PC-9 (cell line): ENCODE measurements around the gene RRP15. TPM values are rescaled to one million over a fixed set of nuclear protein-coding genes. Genes with fewer than 3 reads are reported as not detected.

Experiments used
- BruUV-seq: library from RNA; stranded (reverse); fragments of 400-500 nt; replicated peaks from 2 replicates; lab custom pipeline; 2021; lab: Mats Ljungman, UMichigan
- CTCF ChIA-PET: fragments of 300-600 bp; sonication (Branson Sonifier 250); formaldehyde crosslinking; loops from one replicate; lab custom pipeline; 2022; ENCODE audit warnings: antibody characterized with exemption; lab: Charles Lee
- POLR2A ChIA-PET: fragments of 300-600 bp; sonication (Branson Sonifier 250); formaldehyde crosslinking; loops from one replicate; lab custom pipeline; 2022; ENCODE audit warnings: antibody characterized with exemption; ENCODE audit not compliant: unreplicated experiment; lab: Charles Lee
- DNase-seq, 2 experiments: peaks; one replicate each; pipeline versions ENCODE4 v3.0.0 to v3.0.0-alpha.2; 2015 to 2022; ENCODE audit warnings: mixed read lengths in 1 of 2
- H2AFZ ChIP-seq: fragments of 200-600 bp; sonication (generic); 2 replicates; pipeline ENCODE4 v1.8.1; 2017; ENCODE audit warnings: antibody characterized with exemption
- H3F3A ChIP-seq: fragments of 200-600 bp; sonication (generic); 2 replicates; pipeline ENCODE4 v1.8.1; 2017; ENCODE audit warnings: antibody characterized with exemption, mild to moderate bottlenecking, low read depth; ENCODE audit not compliant: insufficient read depth
- H3K27ac ChIP-seq: fragments of 200-600 bp; sonication (generic); 2 replicates; pipeline ENCODE4 v1.6.1; 2016; ENCODE audit warnings: mixed run types
- H3K27me3 ChIP-seq: fragments of 200-600 bp; sonication (generic); 2 replicates; pipeline ENCODE4 v1.6.1; 2016; ENCODE audit warnings: low read depth, mixed run types; ENCODE audit not compliant: insufficient read depth
- H3K36me3 ChIP-seq: fragments of 200-600 bp; sonication (generic); 2 replicates; pipeline ENCODE4 v1.6.1; 2016; ENCODE audit warnings: low read depth, mixed run types
- H3K4me1 ChIP-seq: fragments of 200-600 bp; sonication (generic); replicated peaks from 2 replicates; pipeline ENCODE4 v1.6.1; 2016; ENCODE audit warnings: mixed run types; ENCODE audit not compliant: insufficient read depth
- H3K4me2 ChIP-seq: fragments of 200-600 bp; sonication (generic); 2 replicates; pipeline ENCODE4 v1.6.1; 2017; ENCODE audit warnings: mixed run types
- H3K4me3 ChIP-seq: fragments of 200-600 bp; sonication (generic); 2 replicates; pipeline ENCODE4 v1.6.1; 2016; ENCODE audit warnings: mixed run types
- H3K79me2 ChIP-seq: fragments of 200-600 bp; sonication (generic); 2 replicates; pipeline ENCODE4 v1.6.1; 2017; ENCODE audit warnings: low read depth, mixed run types
- H3K9me2 ChIP-seq: fragments of 200-600 bp; sonication (generic); 2 replicates; pipeline ENCODE4 v1.8.1; 2017; ENCODE audit warnings: mild to moderate bottlenecking; ENCODE audit not compliant: insufficient read depth
- H3K9me3 ChIP-seq: fragments of 200-600 bp; sonication (generic); 2 replicates; pipeline ENCODE4 v1.8.1; 2016; ENCODE audit warnings: low read depth; ENCODE audit not compliant: insufficient read depth
- H4K20me1 ChIP-seq: fragments of 200-600 bp; sonication (generic); 2 replicates; pipeline ENCODE4 v1.8.1; 2017; ENCODE audit not compliant: insufficient read depth
- CTCF ChIP-seq: fragments of 200-600 bp; sonication (generic); conservative IDR thresholded peaks from 2 replicates; pipeline ENCODE4 v1.6.1; 2017; ENCODE audit warnings: mixed run types, antibody characterized with exemption, mild to moderate bottlenecking, moderate library complexity
- EZH2 ChIP-seq: fragments of 200-600 bp; sonication (generic); IDR thresholded peaks from 2 replicates; pipeline ENCODE4 v1.8.0; 2017; ENCODE audit warnings: antibody characterized with exemption, low read depth
- intact Hi-C: fragments of 100-400 bp; cut with micrococcal nuclease; formaldehyde crosslinking; loops from one replicate; pipeline ENCODE4 v1.10.0; 2022; ENCODE audit not compliant: unreplicated experiment
- total RNA-seq: library from RNA; stranded (reverse); gene quantifications from 2 replicates; pipeline ENCODE4 v1.2.3, GENCODE V29; 2021

Gene RRP15
- total RNA-seq, 1 experiment from 2014 or later = 24.9 TPM

- no TSS peak for BruUV-seq
- intact Hi-C loops = no loop called here
- Histone ChIP-seq H3K36me3 (0 out of 2 replicates have a peak, but pooled peaks cover 17% of the 10 kb centered on the region), H3K4me1 (no peaks in the 10 kb centered on the region), H3K4me3 (no peak overlapping the region), H3F3A (no peaks in the 10 kb centered on the region), H3K27me3 (no peaks in the 10 kb centered on the region), H4K20me1 (peaks cover 8% of the 10 kb centered on the region; the same call in 1 of the 2 replicates), H3K27ac (no peak overlapping the region), H3K4me2 (no peak overlapping the region), H3K9me2 (no peaks in the 10 kb centered on the region), H3K79me2 (peaks cover 20% of the 10 kb centered on the region), H3K9me3 (no peaks in the 10 kb centered on the region), H2AFZ (no peak overlapping the region)
- ChIA-PET CTCF (interaction anchor here (0.6 to 0.9 kb wide), 2 partner anchors 36 to 677 kb away, joined by 4 read pairs; no protein-coding TSS in a partner anchor), POLR2A (no interaction called here)
- TF ChIP-seq EZH2 (no peak), CTCF (no peak)
- no peak for DNase-seq
These were observed 17.1 kb downstream of the RRP15 start for GRCh38 chr1:218302155-218302554.

- no peak overlapping the region for H2AFZ ChIP-seq
- CTCF ChIA-PET = no interaction called here
These were observed 18.2 kb downstream of the RRP15 start for GRCh38 chr1:218303176-218303879.

More at GRCh38 chr1:218303176-218303879, 18.2 kb downstream of the RRP15 start:
- no peak for DNase-seq
- Histone ChIP-seq H3K9me2 (no peaks in the 10 kb centered on the region), H3F3A (no peaks in the 10 kb centered on the region), H3K27ac (no peak overlapping the region), H3K4me2 (no peak overlapping the region), H3K4me3 (no peak overlapping the region), H3K36me3 (0 out of 2 replicates have a peak, but pooled peaks cover 17% of the 10 kb centered on the region), H4K20me1 (peaks cover 7% of the 10 kb centered on the region; the same call in 1 of the 2 replicates), H3K27me3 (no peaks in the 10 kb centered on the region), H3K79me2 (peaks cover 20% of the 10 kb centered on the region), H3K9me3 (no peaks in the 10 kb centered on the region), H3K4me1 (no peaks in the 10 kb centered on the region)
- BruUV-seq = no TSS peak
- POLR2A ChIA-PET = no interaction called here
- no peak for TF ChIP-seq CTCF
- no peak for TF ChIP-seq EZH2
- intact Hi-C loops = no loop called here
